Measurements from ENCODE around the gene ARHGAP35. TPM values are rescaled to one million over a fixed set of nuclear protein-coding genes. Genes with fewer than 3 reads are reported as not detected.
A peak's percentile ranks its signal among the peaks of the same experiment; 100 is the strongest.

The ARHGAP35 gene
- total RNA-seq, 1 experiment from 2014 or later = 81.7 TPM

- H3K9me3 Mint-ChIP-seq (ENCODE audit: unreplicated experiment) = no peaks in the 10 kb centered on the region
- H3K4me1 Mint-ChIP-seq (ENCODE audit: low read depth, unreplicated experiment) = peaks cover 10% of the 10 kb centered on the region
- peak overlapping the region; percentile 74 for H3K27ac Mint-ChIP-seq (ENCODE audit: unreplicated experiment)
- no TSS peak for BruUV-seq (replicated peaks)
- Histone ChIP-seq H3K4me1 (peaks cover 32% of the 10 kb centered on the region), H3K4me3 (ENCODE audit: low read depth, low read length) (peak overlapping the region; percentile 90), H3K27me3 (replicated peaks; ENCODE audit: control insufficient read depth, insufficient read depth, low read length) (no peaks in the 10 kb centered on the region), H3K9me3 (no peaks in the 10 kb centered on the region), H3K36me3 (ENCODE audit: control insufficient read depth, insufficient read depth, low read length) (no peaks in the 10 kb centered on the region; the same call in 1 of the 2 replicates)
- no peak overlapping the region for H3K4me3 Mint-ChIP-seq (ENCODE audit: unreplicated experiment)
- DNase-seq = peak; percentile 99 to 100
- intact Hi-C loops (cut with micrococcal nuclease; ENCODE audit: unreplicated experiment) = loop anchor here (2.0 to 10.0 kb wide), 5 partner anchors 31 to 395 kb away; partner anchors contain the start of gene CCDC9
- POLR2A ChIA-PET = interaction anchor here (0.6 to 2.3 kb wide), 5 partner anchors 30 to 290 kb away, joined by 3 to 8 read pairs (median 4); partner anchors contain the start of gene SLC1A5
- no peak for TF ChIP-seq CTCF (IDR thresholded peaks at IDR 0.05; ENCODE audit: insufficient read depth in 1 of 2, low read depth in 1 of 2, low read length in 1 of 2, severe bottlenecking in 1 of 2, unreplicated experiment in 1 of 2)
- peaks cover 20% of the 10 kb centered on the region for H3K36me3 Mint-ChIP-seq (ENCODE audit: insufficient read depth, unreplicated experiment)
- CTCF ChIA-PET = interaction anchor here (0.6 to 1.4 kb wide), 5 partner anchors 20 to 384 kb away, joined by 3 to 7 read pairs (median 3); no protein-coding TSS in a partner anchor
- no peaks in the 10 kb centered on the region for H3K27me3 Mint-ChIP-seq (ENCODE audit: insufficient read depth, unreplicated experiment)
Observed at GRCh38 chr19:46860125-46860845, 512 bp upstream of the ARHGAP35 start.

GRCh38 chr19:46861691-46862502 is 1.1 kb downstream of the ARHGAP35 start:
- H3K4me3 Mint-ChIP-seq (ENCODE audit: unreplicated experiment) = no peak overlapping the region
- BruUV-seq (replicated peaks) = no TSS peak
- Histone ChIP-seq H3K36me3 (ENCODE audit: control insufficient read depth, insufficient read depth, low read length) (peaks cover 3% of the 10 kb centered on the region), H3K27me3 (replicated peaks; ENCODE audit: control insufficient read depth, insufficient read depth, low read length) (no peaks in the 10 kb centered on the region), H3K4me3 (ENCODE audit: low read depth, low read length) (peak overlapping the region; percentile 90), H3K4me1 (peaks cover 42% of the 10 kb centered on the region), H3K9me3 (no peaks in the 10 kb centered on the region)
- no peaks in the 10 kb centered on the region for H3K27me3 Mint-ChIP-seq (ENCODE audit: insufficient read depth, unreplicated experiment)
- no peak for TF ChIP-seq CTCF (IDR thresholded peaks at IDR 0.05; ENCODE audit: insufficient read depth in 1 of 2, low read depth in 1 of 2, low read length in 1 of 2, severe bottlenecking in 1 of 2, unreplicated experiment in 1 of 2)
- H3K4me1 Mint-ChIP-seq (ENCODE audit: low read depth, unreplicated experiment) = peaks cover 7% of the 10 kb centered on the region
- ChIA-PET CTCF (interaction anchor here (1.4 kb wide), 1 partner anchor 29 kb away, joined by 4 read pairs; no protein-coding TSS in a partner anchor), POLR2A (interaction anchor here (0.6 to 2.3 kb wide), 3 partner anchors 27 to 492 kb away, joined by 3 to 8 read pairs (median 8); no protein-coding TSS in a partner anchor)
- H3K36me3 Mint-ChIP-seq (ENCODE audit: insufficient read depth, unreplicated experiment) = peaks cover 28% of the 10 kb centered on the region
- intact Hi-C loops (cut with micrococcal nuclease; ENCODE audit: unreplicated experiment) = loop anchor here (2.0 to 10.0 kb wide), 5 partner anchors 29 to 393 kb away; partner anchors contain the start of gene CCDC9
- no peak for DNase-seq
- no peaks in the 10 kb centered on the region for H3K9me3 Mint-ChIP-seq (ENCODE audit: unreplicated experiment)
- no peak overlapping the region for H3K27ac Mint-ChIP-seq (ENCODE audit: unreplicated experiment)

GRCh38 chr19:46862503-46862834 is 1.7 kb downstream of the ARHGAP35 start:
- BruUV-seq (replicated peaks) = no TSS peak
- ChIA-PET POLR2A (no interaction called here), CTCF (no interaction called here)
- Histone ChIP-seq H3K36me3 (ENCODE audit: control insufficient read depth, insufficient read depth, low read length) (peaks cover 3% of the 10 kb centered on the region), H3K27me3 (replicated peaks; ENCODE audit: control insufficient read depth, insufficient read depth, low read length) (no peaks in the 10 kb centered on the region), H3K4me1 (peaks cover 48% of the 10 kb centered on the region), H3K9me3 (no peaks in the 10 kb centered on the region), H3K4me3 (ENCODE audit: low read depth, low read length) (peak overlapping the region; percentile 90)
- Mint-ChIP-seq H3K9me3 (ENCODE audit: unreplicated experiment) (no peaks in the 10 kb centered on the region), H3K36me3 (ENCODE audit: insufficient read depth, unreplicated experiment) (peaks cover 28% of the 10 kb centered on the region), H3K27ac (ENCODE audit: unreplicated experiment) (no peak overlapping the region), H3K4me3 (ENCODE audit: unreplicated experiment) (no peak overlapping the region), H3K4me1 (ENCODE audit: low read depth, unreplicated experiment) (peaks cover 13% of the 10 kb centered on the region), H3K27me3 (ENCODE audit: insufficient read depth, unreplicated experiment) (no peaks in the 10 kb centered on the region)
- no peak for DNase-seq
- TF ChIP-seq CTCF (IDR thresholded peaks at IDR 0.05; ENCODE audit: insufficient read depth in 1 of 2, low read depth in 1 of 2, low read length in 1 of 2, severe bottlenecking in 1 of 2, unreplicated experiment in 1 of 2) = no peak
- intact Hi-C loops (cut with micrococcal nuclease; ENCODE audit: unreplicated experiment) = loop anchor here (10.0 kb wide), 2 partner anchors 112 to 392 kb away; partner anchors contain the start of gene CCDC9
